ENCODE data around the gene ZNF692. TPM values are rescaled to one million over a fixed set of nuclear protein-coding genes. Genes with fewer than 3 reads are reported as not detected.

Gene ZNF692
- total RNA-seq, 4 donors from 2014 or later = 41.8 to 100 (median 64.6) TPM

- H3K9me3 ChIP-seq = no peaks in the 10 kb centered on the region
- in situ Hi-C loops (cut with MboI; ENCODE audit: low pct_ligation_motif_present in 1 of 4, low pct_unique_long_range_greater_than_20kb in 1 of 4, low sequenced_read_pairs in 3 of 4) = no loop called here
- H3K36me3 ChIP-seq = peaks cover 0 to 39% (median 17%) of the 10 kb centered on the region in 4 donors
- H3K4me3 ChIP-seq = no peak overlapping the region
- intact Hi-C loops (cut with DNase I; ENCODE audit: low total_unique reads) = no loop called here
- no peak for DNase-seq
- 88% methylated on average over 10 of the region's 10 CpGs; no CpG with 5 or more reads in 1 of the 2 donors for WGBS, 2 donors (ENCODE audit: low coverage in 1 of 2)
- H3K27me3 ChIP-seq = no peaks in the 10 kb centered on the region
- no peaks in the 10 kb centered on the region for H3K4me1 ChIP-seq
- H3K27ac ChIP-seq = no peak overlapping the region
- TF ChIP-seq POLR2AphosphoS5 (IDR thresholded peaks at IDR 0.05) (no peak), POLR2A (IDR thresholded peaks at IDR 0.05) (no peak), EP300 (IDR thresholded peaks at IDR 0.05; ENCODE audit: low read depth) (no peak)
- TF ChIP-seq, protein P1, sequence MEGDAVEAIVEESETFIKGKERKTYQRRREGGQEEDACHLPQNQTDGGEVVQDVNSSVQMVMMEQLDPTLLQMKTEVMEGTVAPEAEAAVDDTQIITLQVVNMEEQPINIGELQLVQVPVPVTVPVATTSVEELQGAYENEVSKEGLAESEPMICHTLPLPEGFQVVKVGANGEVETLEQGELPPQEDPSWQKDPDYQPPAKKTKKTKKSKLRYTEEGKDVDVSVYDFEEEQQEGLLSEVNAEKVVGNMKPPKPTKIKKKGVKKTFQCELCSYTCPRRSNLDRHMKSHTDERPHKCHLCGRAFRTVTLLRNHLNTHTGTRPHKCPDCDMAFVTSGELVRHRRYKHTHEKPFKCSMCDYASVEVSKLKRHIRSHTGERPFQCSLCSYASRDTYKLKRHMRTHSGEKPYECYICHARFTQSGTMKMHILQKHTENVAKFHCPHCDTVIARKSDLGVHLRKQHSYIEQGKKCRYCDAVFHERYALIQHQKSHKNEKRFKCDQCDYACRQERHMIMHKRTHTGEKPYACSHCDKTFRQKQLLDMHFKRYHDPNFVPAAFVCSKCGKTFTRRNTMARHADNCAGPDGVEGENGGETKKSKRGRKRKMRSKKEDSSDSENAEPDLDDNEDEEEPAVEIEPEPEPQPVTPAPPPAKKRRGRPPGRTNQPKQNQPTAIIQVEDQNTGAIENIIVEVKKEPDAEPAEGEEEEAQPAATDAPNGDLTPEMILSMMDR (IDR thresholded peaks at IDR 0.05) = no peak
Observed at GRCh38 chr1:248850536-248851251, 8.2 kb downstream of the ZNF692 start.

GRCh38 chr1:248850124-248850523 is 8.8 kb downstream of the ZNF692 start:
- TF ChIP-seq POLR2AphosphoS5 (IDR thresholded peaks at IDR 0.05) (no peak), EP300 (IDR thresholded peaks at IDR 0.05; ENCODE audit: low read depth) (no peak)
- TF ChIP-seq, protein P1 (IDR thresholded peaks at IDR 0.05) = no peak
- intact Hi-C loops (cut with DNase I; ENCODE audit: low total_unique reads) = no loop called here
- no peaks in the 10 kb centered on the region for H3K27me3 ChIP-seq
- in situ Hi-C loops (cut with MboI; ENCODE audit: low pct_ligation_motif_present in 1 of 4, low pct_unique_long_range_greater_than_20kb in 1 of 4, low sequenced_read_pairs in 3 of 4) = no loop called here
- peaks cover 0 to 45% (median 20%) of the 10 kb centered on the region in 4 donors for H3K36me3 ChIP-seq
- no peaks in the 10 kb centered on the region for H3K9me3 ChIP-seq
- H3K27ac ChIP-seq = no peak overlapping the region
- WGBS, 2 donors (ENCODE audit: low coverage in 1 of 2) = 90% methylated on average over 9 of the region's 9 CpGs; no CpG with 5 or more reads in 1 of the 2 donors
- H3K4me1 ChIP-seq = no peaks in the 10 kb centered on the region
- DNase-seq = no peak
- H3K4me3 ChIP-seq = no peak overlapping the region

GRCh38 chr1:248849637-248850036 is 9.2 kb downstream of the ZNF692 start:
- no peak for TF ChIP-seq POLR2A (IDR thresholded peaks at IDR 0.05)
- no peak for TF ChIP-seq POLR2AphosphoS5 (IDR thresholded peaks at IDR 0.05)
- TF ChIP-seq EP300 (IDR thresholded peaks at IDR 0.05; ENCODE audit: low read depth) = no peak
- TF ChIP-seq, protein P1 (IDR thresholded peaks at IDR 0.05) = no peak
- DNase-seq = no peak
- H3K4me3 ChIP-seq = no peak overlapping the region
- intact Hi-C loops (cut with DNase I; ENCODE audit: low total_unique reads) = no loop called here
- peaks cover 0 to 46% (median 22%) of the 10 kb centered on the region in 4 donors for H3K36me3 ChIP-seq
- WGBS, 2 donors (ENCODE audit: low coverage in 1 of 2) = 95% methylated on average over 3 of the region's 3 CpGs; no CpG with 5 or more reads in 1 of the 2 donors
- in situ Hi-C loops (cut with MboI; ENCODE audit: low pct_ligation_motif_present in 1 of 4, low pct_unique_long_range_greater_than_20kb in 1 of 4, low sequenced_read_pairs in 3 of 4) = no loop called here
- H3K27ac ChIP-seq = no peak overlapping the region
- H3K9me3 ChIP-seq = no peaks in the 10 kb centered on the region
- no peaks in the 10 kb centered on the region for H3K4me1 ChIP-seq
- H3K27me3 ChIP-seq = no peaks in the 10 kb centered on the region

DNA sequence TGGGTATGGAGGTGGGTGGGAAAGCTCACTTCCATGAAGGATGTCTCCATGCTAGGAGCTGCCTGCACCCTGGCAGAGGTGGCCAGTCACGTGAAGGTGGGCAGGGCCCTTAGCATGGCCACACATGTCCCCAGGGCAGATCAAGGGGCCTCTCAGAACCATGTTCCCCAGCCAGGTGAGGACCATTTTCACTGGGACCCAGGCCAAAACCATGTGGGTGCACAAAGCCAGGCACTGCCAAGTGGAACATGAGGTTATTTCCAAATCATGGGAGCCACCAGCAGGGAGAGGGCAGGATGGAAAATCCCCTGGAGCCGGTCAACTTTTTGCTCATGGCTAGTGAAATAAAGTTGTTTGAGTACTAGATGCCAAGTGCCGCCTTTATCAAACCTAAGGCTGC is 9.7 kb downstream of the ZNF692 start:
- H3K36me3 ChIP-seq = peaks cover 0 to 46% (median 23%) of the 10 kb centered on the region in 4 donors
- TF ChIP-seq POLR2A (IDR thresholded peaks at IDR 0.05) (no peak), POLR2AphosphoS5 (IDR thresholded peaks at IDR 0.05) (no peak), EP300 (IDR thresholded peaks at IDR 0.05; ENCODE audit: low read depth) (no peak)
- TF ChIP-seq, protein P1 (IDR thresholded peaks at IDR 0.05) = no peak
- no peaks in the 10 kb centered on the region for H3K27me3 ChIP-seq
- no peak overlapping the region for H3K27ac ChIP-seq
- no peaks in the 10 kb centered on the region for H3K4me1 ChIP-seq
- DNase-seq = no peak
- 87% methylated on average over 3 of the region's 3 CpGs; no CpG with 5 or more reads in 1 of the 2 donors for WGBS, 2 donors (ENCODE audit: low coverage in 1 of 2)
- in situ Hi-C loops (cut with MboI; ENCODE audit: low pct_ligation_motif_present in 1 of 4, low pct_unique_long_range_greater_than_20kb in 1 of 4, low sequenced_read_pairs in 3 of 4) (no loop called here), intact Hi-C loops (cut with DNase I; ENCODE audit: low total_unique reads) (no loop called here)
- no peak overlapping the region for H3K4me3 ChIP-seq
- H3K9me3 ChIP-seq = no peaks in the 10 kb centered on the region

All from transverse colon (tissue), 4 donors.